CD4-positive, alpha-beta T cell (primary cell): Measurements from ENCODE around the gene MTCL1. TPM values are rescaled to one million over a fixed set of nuclear protein-coding genes. Genes with fewer than 3 reads are reported as not detected.

ENCODE experiments used
- ATAC-seq: fragments of 200-7000 bp; cut with Tn5 transposase; one replicate; pipeline ENCODE4 v1.10.0; 2022; ENCODE audit warnings: mild to moderate bottlenecking; ENCODE audit not compliant: poor library complexity
- CTCF ChIA-PET: fragments of 350-600 bp; sonication (Branson Sonifier 250); formaldehyde crosslinking; loops from one replicate; lab custom pipeline; 2021; ENCODE audit warnings: antibody characterized with exemption, inconsistent platforms; lab: Charles Lee
- POLR2A ChIA-PET: fragments of 350-600 bp; sonication (Branson Sonifier 250); formaldehyde crosslinking; loops from one replicate; lab custom pipeline; 2021; ENCODE audit warnings: antibody characterized with exemption, inconsistent platforms; lab: Charles Lee
- DNase-seq, 14 experiments: peaks; one replicate each; pipeline ENCODE4 v3.0.0-alpha.2; 2013 to 2020; ENCODE audit warnings: mixed read lengths in 2 of 14
- H3K27ac ChIP-seq, 2 donors: one replicate each; pipeline versions ENCODE4 v1.5.1 to v1.7.0; 2013; ENCODE audit warnings: low read length in 2 of 2, low read depth in 1 of 2, mild to moderate bottlenecking in 1 of 2
- H3K27me3 ChIP-seq, 2 experiments: 1 replicate in 1 of 2; 2 replicates in 1 of 2; pipeline versions ENCODE4 v1.6.1 to v1.7.0; 2013; ENCODE audit warnings: low read length in 2 of 2, control low read depth in 1 of 2, mild to moderate bottlenecking in 1 of 2, moderate library complexity in 1 of 2; ENCODE audit not compliant: insufficient read depth in 2 of 2, control insufficient read depth in 1 of 2
- H3K36me3 ChIP-seq: one replicate; pipeline ENCODE4 v1.6.1; 2013; ENCODE audit warnings: low read length, control low read depth; ENCODE audit not compliant: insufficient read depth
- H3K4me1 ChIP-seq: one replicate; pipeline ENCODE4 v1.6.1; 2013; ENCODE audit warnings: low read length, control low read depth; ENCODE audit not compliant: insufficient read depth
- H3K4me3 ChIP-seq: one replicate; pipeline ENCODE4 v1.5.1; 2013; ENCODE audit warnings: mild to moderate bottlenecking, low read length, moderate library complexity
- H3K9me3 ChIP-seq, 2 experiments: 1 replicate in 1 of 2; 2 replicates in 1 of 2; pipeline versions ENCODE4 v1.6.1 to v1.7.0; 2013; ENCODE audit warnings: low read length in 2 of 2, mild to moderate bottlenecking in 2 of 2, control low read depth in 1 of 2, moderate library complexity in 1 of 2; ENCODE audit not compliant: control insufficient read depth in 1 of 2, insufficient read depth in 1 of 2
- H3K27ac Mint-ChIP-seq: one replicate; pipeline ENCODE4 v1.8.0; 2020; ENCODE audit warnings: mixed read lengths
- H3K27me3 Mint-ChIP-seq: one replicate; pipeline ENCODE4 v1.8.0; 2021; ENCODE audit warnings: mixed read lengths
- H3K36me3 Mint-ChIP-seq: one replicate; pipeline ENCODE4 v1.8.0; 2021; ENCODE audit warnings: low read depth, mixed read lengths
- H3K4me1 Mint-ChIP-seq: one replicate; pipeline ENCODE4 v1.8.0; 2021; ENCODE audit warnings: low read depth, mixed read lengths
- H3K4me3 Mint-ChIP-seq: one replicate; pipeline ENCODE4 v1.8.0; 2020; ENCODE audit warnings: mild to moderate bottlenecking, mixed read lengths
- H3K9me3 Mint-ChIP-seq: one replicate; pipeline ENCODE4 v1.8.0; 2020; ENCODE audit warnings: mixed read lengths
- CTCF ChIP-seq: fragments of 200-600 bp; IDR thresholded peaks from one replicate; pipeline ENCODE4 v1.8.0; 2022; ENCODE audit warnings: antibody characterized with exemption, mild to moderate bottlenecking
- intact Hi-C, 2 experiments: fragments of 100-400 bp; cut with DNase I in 1 of 2; cut with micrococcal nuclease in 1 of 2; formaldehyde crosslinking; loops; one replicate each; pipeline versions ENCODE4 v1.15.1 to v1.9.0; 2023 to 2025; cut with DNase I, micrococcal nuclease
- total RNA-seq, 174 experiments: library from RNA in 2 of 174; stranded (reverse) in 2 of 174; gene quantifications; one replicate each; pipeline ENCODE4 v1.2.3 and lab custom pipeline; 2021 to 2026

MTCL1 gene
- total RNA-seq, 2 experiments from 2014 or later, result 0.11 to 0.55 TPM

- no peaks in the 10 kb centered on the region for H3K27me3 ChIP-seq
- H3K4me3 ChIP-seq, result no peak overlapping the region
- Mint-ChIP-seq H3K36me3 (no peaks in the 10 kb centered on the region), H3K4me1 (no peaks in the 10 kb centered on the region), H3K27me3 (peaks cover 18% of the 10 kb centered on the region), H3K4me3 (no peak overlapping the region), H3K27ac (no peak overlapping the region), H3K9me3 (no peaks in the 10 kb centered on the region)
- POLR2A ChIA-PET, result interaction anchor here (0.6 kb wide), 1 partner anchor 19 kb away, joined by 3 read pairs; no protein-coding TSS in a partner anchor
- no peak for TF ChIP-seq CTCF
- DNase-seq (no peak), ATAC-seq (no peak)
- CTCF ChIA-PET, result no interaction called here
- H3K9me3 ChIP-seq, result peaks cover 0 to 4% of the 10 kb centered on the region in 2 experiments
- H3K4me1 ChIP-seq, result no peaks in the 10 kb centered on the region
- intact Hi-C loops, result no loop called here
- no peak overlapping the region for H3K27ac ChIP-seq
- no peaks in the 10 kb centered on the region for H3K36me3 ChIP-seq
Observed at GRCh38 chr18:8735274-8735673, 29.9 kb downstream of the MTCL1 start.

- no peak overlapping the region for H3K4me3 ChIP-seq
- ChIA-PET CTCF (no interaction called here), POLR2A (no interaction called here)
- Mint-ChIP-seq H3K4me1 (peaks cover 45% of the 10 kb centered on the region), H3K9me3 (peaks cover 5% of the 10 kb centered on the region), H3K27ac (no peak overlapping the region), H3K27me3 (peaks cover 4% of the 10 kb centered on the region), H3K36me3 (peaks cover 4% of the 10 kb centered on the region), H3K4me3 (no peak overlapping the region)
- no peaks in the 10 kb centered on the region for H3K27me3 ChIP-seq
- no peaks in the 10 kb centered on the region for H3K36me3 ChIP-seq
- H3K4me1 ChIP-seq, result peaks cover 19% of the 10 kb centered on the region
- H3K9me3 ChIP-seq, result peaks cover 8 to 9% of the 10 kb centered on the region in 2 experiments
- H3K27ac ChIP-seq, result no peak overlapping the region
- ATAC-seq, result no peak
- TF ChIP-seq CTCF, result no peak
- intact Hi-C loops, result loop anchor here in 1 of 2 experiments (5.0 kb wide), 1 partner anchor 34 kb away; the partner anchor contains the start of gene MTCL1
- DNase-seq, result no peak
Observed at GRCh38 chr18:8741117-8741516, 35.8 kb downstream of the MTCL1 start.

GRCh38 chr18:8741532-8741931, 36.2 kb downstream of the MTCL1 start:
- Mint-ChIP-seq H3K4me1 (peaks cover 45% of the 10 kb centered on the region), H3K27me3 (no peaks in the 10 kb centered on the region), H3K4me3 (no peak overlapping the region), H3K9me3 (peaks cover 5% of the 10 kb centered on the region), H3K27ac (no peak overlapping the region), H3K36me3 (peaks cover 4% of the 10 kb centered on the region)
- peaks cover 8 to 9% of the 10 kb centered on the region in 2 experiments for H3K9me3 ChIP-seq
- ChIA-PET CTCF (no interaction called here), POLR2A (no interaction called here)
- no peak overlapping the region for H3K27ac ChIP-seq
- no peak for TF ChIP-seq CTCF
- peaks cover 19% of the 10 kb centered on the region for H3K4me1 ChIP-seq
- no peak overlapping the region for H3K4me3 ChIP-seq
- no peaks in the 10 kb centered on the region for H3K36me3 ChIP-seq
- ATAC-seq (no peak), DNase-seq (no peak)
- no peaks in the 10 kb centered on the region for H3K27me3 ChIP-seq
- intact Hi-C loops, result loop anchor here in 1 of 2 experiments (5.0 kb wide), 1 partner anchor 34 kb away; the partner anchor contains the start of gene MTCL1
